ENCODE data around the gene PROSER3. TPM values are rescaled to one million over a fixed set of nuclear protein-coding genes. Genes with fewer than 3 reads are reported as not detected.
"Not testable (repeated sequence)": the region's sequence is repeated elsewhere in the genome, so short reads cannot be mapped to it uniquely, and the experiment has no call there.

Gene PROSER3
- polyA plus RNA-seq, 1 donor, result 13.9 TPM

GRCh38 chr19:35753634-35754369 lies 4.2 kb upstream of the PROSER3 start:
- DNase-seq (ENCODE audit: low read depth), result no peak

GRCh38 chr19:35754370-35755130 lies 3.4 kb upstream of the PROSER3 start:
- DNase-seq (ENCODE audit: low read depth), result no peak

GRCh38 chr19:35755131-35755549 lies 2.8 kb upstream of the PROSER3 start:
- DNase-seq (ENCODE audit: low read depth), result no peak

GRCh38 chr19:35755550-35756376 lies 2.2 kb upstream of the PROSER3 start:
- no peak for DNase-seq (ENCODE audit: low read depth)

- DNase-seq (ENCODE audit: low read depth), result no peak
These were observed 1.4 kb upstream of the PROSER3 start, which contains the start of gene HSPB6 for GRCh38 chr19:35756377-35757230. HSPB6 (minus strand) TSS chr19:35757029; CDS start chr19:35757008, 21 bp downstream.

GRCh38 chr19:35757231-35757748 lies 686 bp upstream of the PROSER3 start:
- DNase-seq (ENCODE audit: low read depth), result peak; percentile 91

GRCh38 chr19:35759697-35760096 lies 1.7 kb downstream of the PROSER3 start:
- DNase-seq (ENCODE audit: low read depth), result no peak

GRCh38 chr19:35760711-35761349 lies 2.9 kb downstream of the PROSER3 start:
- DNase-seq (ENCODE audit: low read depth), result no peak

GRCh38 chr19:35764432-35765315 lies 6.7 kb downstream of the PROSER3 start:
- DNase-seq (ENCODE audit: low read depth), result no peak

GRCh38 chr19:35766571-35767104 lies 8.7 kb downstream of the PROSER3 start:
- no peak for DNase-seq (ENCODE audit: low read depth)

GRCh38 chr19:35767288-35768081 lies 9.5 kb downstream of the PROSER3 start:
- DNase-seq (ENCODE audit: low read depth), result no peak

- DNase-seq (ENCODE audit: low read depth), result no peak
These were observed 10.1 kb downstream of the PROSER3 start for GRCh38 chr19:35768082-35768421.

GRCh38 chr19:35772362-35772761 lies 14.4 kb downstream of the PROSER3 start:
- DNase-seq (ENCODE audit: low read depth), result not testable (repeated sequence)

- no peak for DNase-seq (ENCODE audit: low read depth)
These were observed 15.2 kb downstream of the PROSER3 start for GRCh38 chr19:35773020-35773806.

GRCh38 chr19:35774274-35775045 lies 16.5 kb downstream of the PROSER3 start:
- no peak for DNase-seq (ENCODE audit: low read depth)

GRCh38 chr19:35775046-35775297 lies 17.0 kb downstream of the PROSER3 start:
- DNase-seq (ENCODE audit: low read depth), result no peak

All from forelimb muscle (tissue), 1 donor.